GM21447 (cell line): ENCODE measurements around the gene BMAL1.

Source experiments
- ATAC-seq: cut with Tn5 transposase; IDR thresholded peaks from one replicate; pipeline ENCODE4 v1.9.1; 2021; ENCODE audit not compliant: unreplicated experiment

BMAL1 gene

GRCh38 chr11:13260963-13261588 lies 16.5 kb upstream of the BMAL1 start:
- no peak for ATAC-seq

DNA sequence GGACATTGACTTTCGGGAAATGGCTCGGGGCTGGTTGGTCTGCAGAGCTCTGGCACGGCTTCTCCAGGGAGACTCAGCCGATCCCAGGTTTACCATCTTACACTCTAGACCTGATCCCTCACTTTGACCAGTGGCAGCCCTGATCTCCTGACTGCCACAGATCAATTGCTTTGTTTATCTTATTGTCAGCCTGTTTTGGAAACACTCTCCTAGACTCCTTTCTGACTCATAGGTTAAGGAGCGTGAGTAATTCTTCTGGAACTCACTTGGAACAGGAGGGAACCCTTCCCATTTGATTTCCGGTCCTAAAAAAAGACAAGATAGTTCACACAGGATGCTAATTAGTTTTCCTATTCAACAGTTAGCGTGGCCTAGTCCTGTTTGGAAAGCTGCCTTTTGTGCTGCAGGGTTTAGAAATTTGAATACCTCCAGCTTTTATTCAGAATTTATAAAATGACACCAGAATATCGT lies 16.0 kb upstream of the BMAL1 start:
- ATAC-seq, result no peak

- ATAC-seq, result no peak
These were observed 15.5 kb upstream of the BMAL1 start for GRCh38 chr11:13262096-13262495.

DNA sequence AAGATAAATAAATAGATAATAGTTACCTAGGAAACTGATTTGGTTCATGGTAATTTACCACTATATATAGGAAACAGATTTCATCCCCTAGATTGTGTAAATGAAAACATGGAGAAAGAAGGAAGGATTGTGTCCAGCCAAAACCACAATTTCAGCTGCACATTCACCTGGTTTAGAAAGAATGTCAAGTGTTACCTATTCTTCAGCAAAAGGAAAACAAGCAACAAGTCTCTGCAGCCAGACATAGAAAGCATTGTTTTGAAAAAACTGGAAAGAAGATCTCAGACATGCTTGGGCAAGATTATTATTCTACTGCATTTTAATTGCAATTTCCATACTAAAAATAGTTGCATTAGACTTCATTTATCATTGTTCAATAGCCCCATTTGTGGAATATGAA lies 8.8 kb upstream of the BMAL1 start:
- no peak for ATAC-seq

DNA sequence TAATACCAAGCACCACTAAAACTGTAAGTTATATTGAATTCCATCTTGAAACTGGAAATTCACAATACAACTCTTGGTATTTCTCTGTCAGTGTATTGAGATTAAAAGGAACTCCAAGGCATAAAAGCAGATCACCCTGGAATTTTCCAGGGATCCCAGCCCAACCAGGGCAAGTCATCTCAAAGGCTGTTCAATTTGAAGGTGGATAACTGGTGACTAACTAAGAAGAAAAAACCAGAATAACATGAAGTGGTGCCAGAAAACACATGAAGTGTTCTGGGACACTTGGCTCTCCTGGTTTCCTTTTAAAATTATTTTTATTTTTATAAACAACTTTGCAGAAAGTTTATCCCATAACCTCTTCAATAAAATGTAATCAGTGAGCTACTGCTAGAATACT lies 7.8 kb upstream of the BMAL1 start:
- ATAC-seq, result no peak

GRCh38 chr11:13271060-13271693 lies 6.4 kb upstream of the BMAL1 start:
- ATAC-seq, result no peak

DNA sequence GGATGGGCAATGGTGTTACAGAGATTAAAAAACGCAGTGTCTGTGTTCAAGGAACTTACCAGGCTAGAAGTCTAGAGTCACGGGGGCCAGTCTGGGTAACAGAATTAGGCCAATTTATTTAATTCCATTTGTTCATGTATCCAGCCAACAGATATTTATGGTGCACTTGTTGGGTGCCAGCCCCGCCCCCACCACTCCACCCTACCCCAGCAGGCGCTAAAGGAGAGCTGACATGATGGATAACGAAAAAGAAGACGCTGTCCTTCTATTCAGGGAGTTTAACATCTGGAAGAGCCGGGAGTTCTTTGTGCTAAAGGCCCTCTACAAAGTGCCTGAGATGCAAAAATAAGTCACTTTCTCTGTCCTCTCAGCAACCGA lies 1.1 kb upstream of the BMAL1 start:
- no peak for ATAC-seq

- peak; percentile 85 for ATAC-seq
These were observed 490 bp upstream of the BMAL1 start for GRCh38 chr11:13276832-13277767.

DNA sequence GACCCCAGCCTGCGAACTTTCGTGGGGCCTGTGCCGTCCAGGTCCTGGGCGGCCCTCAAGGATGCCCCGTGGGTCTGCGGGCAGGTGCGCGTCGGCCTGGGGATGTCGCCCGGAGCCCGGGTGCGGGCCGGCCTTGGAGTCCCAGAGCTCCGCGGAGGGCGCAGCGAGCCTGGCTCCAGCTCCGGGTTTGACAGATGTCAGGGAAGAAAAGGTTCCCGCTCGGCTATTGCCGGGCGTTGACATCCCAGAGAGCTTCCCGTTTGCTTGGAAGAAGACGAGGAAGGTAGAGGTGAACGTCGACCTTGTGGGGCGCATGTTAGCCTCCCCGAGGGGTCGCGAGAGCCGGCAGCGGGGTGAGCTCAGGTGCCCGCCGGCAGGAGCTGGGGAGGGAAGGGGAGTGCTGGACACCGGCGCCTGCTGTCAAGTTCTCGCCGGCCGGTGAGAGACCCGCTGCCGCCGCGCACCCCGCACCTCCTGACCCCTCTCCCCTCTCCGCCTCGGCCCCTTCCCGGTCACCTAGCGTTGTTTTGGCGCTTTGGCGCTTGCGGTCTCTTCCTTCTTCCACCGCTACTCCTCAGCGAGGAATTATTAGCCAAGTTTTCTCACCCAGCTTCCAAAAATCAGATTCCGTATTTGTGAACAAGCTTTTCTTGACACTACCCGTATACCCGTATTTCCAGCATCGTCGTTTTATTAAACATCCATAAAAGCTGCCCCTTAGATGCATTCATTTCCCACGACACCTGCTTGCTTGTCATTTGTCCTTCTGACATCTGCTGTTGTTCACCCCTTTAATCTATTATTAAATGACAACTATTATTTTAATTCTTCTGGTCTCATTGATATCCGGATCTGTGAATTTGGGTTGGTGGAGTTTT lies 1.3 kb downstream of the BMAL1 start:
- ATAC-seq, result no peak

DNA sequence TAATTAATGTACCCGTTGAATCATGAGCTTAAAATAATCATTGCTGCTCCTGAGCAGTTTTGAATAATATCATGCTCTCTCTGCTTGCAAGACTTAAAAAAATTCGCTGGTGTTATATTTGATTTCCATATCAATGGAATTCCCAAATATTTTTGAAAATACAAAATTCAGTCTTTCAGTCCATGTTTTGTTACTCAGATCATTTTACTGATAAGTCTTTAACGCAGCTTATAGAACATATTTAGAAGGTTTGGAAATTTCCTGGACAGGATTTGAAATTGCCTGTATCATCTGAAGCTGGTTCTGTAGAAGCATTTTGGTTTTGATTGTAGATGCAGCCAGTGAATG lies 1.9 kb downstream of the BMAL1 start:
- no peak for ATAC-seq

GRCh38 chr11:13280092-13280722 lies 2.6 kb downstream of the BMAL1 start:
- ATAC-seq, result no peak

DNA sequence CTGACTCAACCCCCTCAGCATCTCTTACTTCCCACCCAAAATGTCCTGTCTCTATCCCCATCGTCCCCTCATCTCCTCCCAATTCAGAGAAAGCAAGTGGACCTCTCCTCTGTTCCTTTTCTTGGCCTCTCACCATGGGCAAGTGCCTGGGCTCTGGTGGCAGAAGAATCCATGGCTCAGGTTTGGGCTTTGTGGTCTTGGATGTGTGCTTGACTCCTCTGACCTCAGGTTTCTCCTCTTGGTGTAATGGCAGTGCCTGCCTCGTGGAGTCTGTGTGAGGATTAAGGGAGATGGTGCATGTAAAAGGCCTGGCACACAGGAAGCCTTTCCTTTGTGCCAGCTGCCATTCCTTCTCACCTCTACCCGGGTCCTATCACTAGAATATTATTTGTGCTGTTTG lies 3.2 kb downstream of the BMAL1 start:
- no peak for ATAC-seq

DNA sequence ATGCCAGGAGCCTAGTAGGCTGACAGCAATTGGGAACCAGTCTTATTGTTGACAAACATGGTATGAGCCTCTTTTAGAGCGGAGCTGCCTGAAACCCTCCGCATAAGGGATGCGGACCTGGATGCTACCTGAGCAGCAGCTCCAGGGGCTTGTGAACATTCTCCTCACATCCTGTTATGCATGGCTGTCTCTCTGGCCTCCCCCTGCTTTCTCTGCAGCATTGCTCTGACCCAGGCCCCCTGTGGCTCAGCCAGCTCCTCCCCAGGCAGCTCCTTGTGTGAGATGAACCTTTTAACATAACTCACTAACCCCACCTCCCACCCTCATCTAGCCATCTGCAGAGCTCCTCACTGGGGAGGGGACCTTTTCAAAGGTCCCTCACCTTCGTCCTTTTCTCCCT lies 6.0 kb downstream of the BMAL1 start:
- ATAC-seq, result no peak

DNA sequence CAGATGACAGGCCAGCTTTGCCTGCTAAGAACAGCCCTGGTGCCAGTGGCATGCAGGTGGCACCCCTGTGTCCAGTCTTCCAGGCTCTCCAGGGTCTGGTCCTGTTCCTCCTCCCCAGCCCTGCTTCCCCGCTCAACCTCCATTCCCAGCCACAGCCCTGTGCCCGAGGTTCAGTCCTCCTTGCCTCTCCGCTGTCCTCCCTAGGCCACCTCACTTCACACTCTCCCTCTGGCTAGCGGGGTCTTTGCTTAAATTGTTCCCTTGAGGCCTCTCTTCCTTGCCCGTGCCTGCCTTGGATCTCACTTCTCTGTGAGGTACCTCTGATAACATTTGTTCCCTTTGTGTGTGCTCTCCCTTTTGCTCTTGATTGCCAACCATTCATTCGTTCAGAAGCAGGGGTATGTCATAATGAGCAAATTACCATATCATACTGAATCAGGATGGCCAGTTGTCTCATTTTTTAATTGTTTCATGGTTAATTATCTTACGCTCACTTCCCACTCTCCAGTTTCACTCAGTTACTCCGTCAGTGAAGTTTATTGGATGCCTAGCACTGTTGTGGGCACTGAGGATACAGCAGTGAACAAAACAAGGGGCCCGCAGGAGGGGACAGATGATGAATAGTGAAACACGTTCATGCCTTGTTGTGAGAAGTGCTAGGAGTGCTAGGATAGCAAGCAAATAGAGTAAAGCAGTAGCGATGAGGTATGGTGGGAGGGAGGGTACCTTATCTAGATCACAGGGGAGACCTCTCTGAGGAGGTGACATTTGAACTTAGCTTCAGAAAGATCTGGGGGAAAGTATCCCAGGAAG lies 7.4 kb downstream of the BMAL1 start:
- ATAC-seq, result no peak

DNA sequence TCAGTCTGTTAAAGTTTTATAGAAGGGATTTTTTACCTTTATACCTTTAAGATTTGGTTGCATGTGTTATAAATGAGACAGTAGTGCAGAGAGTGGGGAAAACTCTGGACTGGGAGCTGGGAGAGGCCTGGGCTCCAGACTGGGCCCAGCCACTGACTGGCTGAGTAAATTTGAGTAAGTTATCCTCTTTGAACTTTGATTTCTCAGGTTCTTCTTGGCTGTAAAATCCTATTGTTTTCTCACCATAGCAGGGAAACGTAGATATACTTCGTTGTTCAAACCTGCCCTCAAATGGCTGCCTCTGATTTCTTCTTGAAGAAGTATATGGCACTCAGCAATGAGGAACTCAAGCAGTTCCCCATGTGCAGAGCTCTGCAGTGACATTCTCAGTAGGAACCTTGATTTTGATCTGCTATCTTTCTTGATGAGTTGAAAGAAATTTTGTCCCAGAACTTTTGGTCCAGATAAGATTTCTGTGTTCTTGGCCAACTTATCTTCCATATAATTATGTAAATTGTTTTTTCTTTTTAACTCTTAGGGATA lies 8.8 kb downstream of the BMAL1 start:
- no peak for ATAC-seq

- ATAC-seq, result no peak
These were observed 9.4 kb downstream of the BMAL1 start for GRCh38 chr11:13287036-13287435.

DNA sequence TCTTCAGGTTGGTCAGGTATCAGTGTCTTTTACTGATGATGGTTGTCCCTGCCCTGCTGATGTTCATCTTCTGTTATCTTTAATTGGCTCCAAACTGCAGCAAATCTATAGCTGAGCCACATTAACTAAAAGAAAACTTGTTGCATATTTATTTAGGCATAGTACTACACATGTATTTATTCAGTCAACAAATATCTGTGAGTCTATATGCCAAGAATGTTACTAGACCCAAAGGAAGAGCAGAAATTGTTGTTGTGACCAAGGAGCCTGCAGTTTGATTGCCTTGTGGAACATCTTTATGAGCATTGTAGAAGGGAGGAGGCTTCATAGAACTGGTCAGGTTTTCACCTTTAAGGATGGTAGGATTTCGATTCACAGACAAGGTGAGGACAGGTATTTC lies 10.1 kb downstream of the BMAL1 start:
- no peak for ATAC-seq

- ATAC-seq, result no peak
These were observed 10.9 kb downstream of the BMAL1 start for GRCh38 chr11:13288375-13289029.

DNA sequence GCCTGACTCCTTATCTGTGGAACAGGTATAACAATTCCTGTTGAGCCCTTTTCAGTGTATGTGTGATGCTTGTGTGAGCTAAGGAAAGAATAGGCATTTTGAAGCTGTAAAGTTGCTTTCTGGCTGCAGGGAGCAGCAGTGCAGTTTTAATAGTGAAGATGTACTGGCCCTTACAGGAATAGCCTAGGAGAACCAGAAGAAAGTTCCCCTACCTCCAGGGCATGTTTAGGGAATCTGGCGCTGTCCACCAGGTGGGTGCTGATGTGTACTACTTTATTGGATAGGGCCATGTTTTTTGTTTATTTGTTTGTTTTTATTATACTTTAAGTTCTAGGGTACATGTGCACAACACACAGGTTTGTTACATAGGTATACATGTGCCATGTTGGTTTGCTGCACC lies 11.5 kb downstream of the BMAL1 start:
- no peak for ATAC-seq
